ENCODE measurements around the gene CLASRP.

CLASRP gene

GRCh38 chr19:45110851-45111266 is 72.0 kb downstream of the CLASRP start:
- Histone ChIP-seq H3K79me2 (ENCODE audit: insufficient read depth, low read length) (peaks cover 80% of the 10 kb centered on the region), H3K4me2 (ENCODE audit: low read depth, low read length, poor library complexity, severe bottlenecking) (no peak overlapping the region), H2AFZ (ENCODE audit: low read depth, low read length, severe bottlenecking) (no peak overlapping the region), H3K9ac (ENCODE audit: low read length) (no peak overlapping the region), H3K36me3 (ENCODE audit: low read length) (no peaks in the 10 kb centered on the region), H3K9me3 (ENCODE audit: insufficient read depth, low read length) (no peaks in the 10 kb centered on the region), H3K9me2 (replicated peaks; ENCODE audit: insufficient read depth, low read length) (no peaks in the 10 kb centered on the region), H3K27ac (ENCODE audit: low read depth, low read length) (no peak overlapping the region), H3K4me3 (ENCODE audit: insufficient read depth, low read length, poor library complexity, severe bottlenecking) (no peak overlapping the region), H3K27me3 (ENCODE audit: low read length) (no peaks in the 10 kb centered on the region), H3F3A (ENCODE audit: insufficient read depth) (no peaks in the 10 kb centered on the region), H4K20me1 (ENCODE audit: low read depth, low read length) (no peaks in the 10 kb centered on the region; the same call in 1 of the 2 replicates)
- TF ChIP-seq, protein P1, sequence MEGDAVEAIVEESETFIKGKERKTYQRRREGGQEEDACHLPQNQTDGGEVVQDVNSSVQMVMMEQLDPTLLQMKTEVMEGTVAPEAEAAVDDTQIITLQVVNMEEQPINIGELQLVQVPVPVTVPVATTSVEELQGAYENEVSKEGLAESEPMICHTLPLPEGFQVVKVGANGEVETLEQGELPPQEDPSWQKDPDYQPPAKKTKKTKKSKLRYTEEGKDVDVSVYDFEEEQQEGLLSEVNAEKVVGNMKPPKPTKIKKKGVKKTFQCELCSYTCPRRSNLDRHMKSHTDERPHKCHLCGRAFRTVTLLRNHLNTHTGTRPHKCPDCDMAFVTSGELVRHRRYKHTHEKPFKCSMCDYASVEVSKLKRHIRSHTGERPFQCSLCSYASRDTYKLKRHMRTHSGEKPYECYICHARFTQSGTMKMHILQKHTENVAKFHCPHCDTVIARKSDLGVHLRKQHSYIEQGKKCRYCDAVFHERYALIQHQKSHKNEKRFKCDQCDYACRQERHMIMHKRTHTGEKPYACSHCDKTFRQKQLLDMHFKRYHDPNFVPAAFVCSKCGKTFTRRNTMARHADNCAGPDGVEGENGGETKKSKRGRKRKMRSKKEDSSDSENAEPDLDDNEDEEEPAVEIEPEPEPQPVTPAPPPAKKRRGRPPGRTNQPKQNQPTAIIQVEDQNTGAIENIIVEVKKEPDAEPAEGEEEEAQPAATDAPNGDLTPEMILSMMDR (IDR thresholded peaks at IDR 0.05; ENCODE audit: insufficient read depth, low read length, poor library complexity, severe bottlenecking), result no peak

DNA sequence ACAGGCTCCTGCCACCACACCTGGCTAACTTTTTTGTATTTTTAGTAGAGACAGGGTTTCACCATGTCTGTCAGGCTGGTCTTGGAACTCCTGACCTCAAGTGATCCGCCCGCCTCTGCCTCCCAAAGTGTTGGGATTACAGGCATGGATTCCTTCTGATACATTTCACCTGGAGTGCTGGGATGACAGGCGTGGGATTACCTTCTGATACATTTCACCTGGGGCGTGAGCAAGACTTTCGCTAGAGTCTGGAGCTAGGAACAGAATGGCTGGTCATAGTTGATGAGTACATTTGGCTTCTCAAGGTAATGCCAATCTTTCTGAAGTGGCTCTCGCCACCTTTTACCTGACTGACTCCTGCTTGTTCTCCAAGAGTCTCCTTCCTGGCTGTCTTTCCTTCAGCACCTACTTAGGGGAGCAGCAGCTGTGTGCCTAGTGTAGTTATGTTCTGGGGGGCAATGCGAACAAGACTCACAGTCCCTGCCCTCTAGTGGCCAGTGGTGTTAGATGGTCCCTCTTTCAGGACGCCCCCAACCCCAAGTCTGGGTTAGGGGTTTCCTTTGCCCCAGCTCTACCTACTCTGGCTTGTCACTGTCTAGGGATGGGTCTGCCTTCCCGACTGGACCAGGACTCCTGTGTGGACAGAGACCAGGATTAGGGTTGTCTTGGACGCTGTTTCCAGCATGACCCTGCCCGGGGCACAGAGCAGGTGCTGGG is 73.4 kb downstream of the CLASRP start:
- H2AFZ ChIP-seq (ENCODE audit: low read depth, low read length, severe bottlenecking), result no peak overlapping the region
- H3K36me3 ChIP-seq (ENCODE audit: low read length), result no peaks in the 10 kb centered on the region
- H3K9me3 ChIP-seq (ENCODE audit: insufficient read depth, low read length), result no peaks in the 10 kb centered on the region
- H3K9ac ChIP-seq (ENCODE audit: low read length), result no peak overlapping the region
- H3F3A ChIP-seq (ENCODE audit: insufficient read depth), result no peaks in the 10 kb centered on the region
- H3K79me2 ChIP-seq (ENCODE audit: insufficient read depth, low read length), result peaks cover 75% of the 10 kb centered on the region
- no peak overlapping the region for H3K4me3 ChIP-seq (ENCODE audit: insufficient read depth, low read length, poor library complexity, severe bottlenecking)
- no peaks in the 10 kb centered on the region for H3K9me2 ChIP-seq (replicated peaks; ENCODE audit: insufficient read depth, low read length)
- no peak overlapping the region for H3K27ac ChIP-seq (ENCODE audit: low read depth, low read length)
- H4K20me1 ChIP-seq (ENCODE audit: low read depth, low read length), result no peaks in the 10 kb centered on the region; the same call in 1 of the 2 replicates
- no peak overlapping the region for H3K4me2 ChIP-seq (ENCODE audit: low read depth, low read length, poor library complexity, severe bottlenecking)
- no peaks in the 10 kb centered on the region for H3K27me3 ChIP-seq (ENCODE audit: low read length)
- TF ChIP-seq, protein P1 (IDR thresholded peaks at IDR 0.05; ENCODE audit: insufficient read depth, low read length, poor library complexity, severe bottlenecking), result no peak

DNA sequence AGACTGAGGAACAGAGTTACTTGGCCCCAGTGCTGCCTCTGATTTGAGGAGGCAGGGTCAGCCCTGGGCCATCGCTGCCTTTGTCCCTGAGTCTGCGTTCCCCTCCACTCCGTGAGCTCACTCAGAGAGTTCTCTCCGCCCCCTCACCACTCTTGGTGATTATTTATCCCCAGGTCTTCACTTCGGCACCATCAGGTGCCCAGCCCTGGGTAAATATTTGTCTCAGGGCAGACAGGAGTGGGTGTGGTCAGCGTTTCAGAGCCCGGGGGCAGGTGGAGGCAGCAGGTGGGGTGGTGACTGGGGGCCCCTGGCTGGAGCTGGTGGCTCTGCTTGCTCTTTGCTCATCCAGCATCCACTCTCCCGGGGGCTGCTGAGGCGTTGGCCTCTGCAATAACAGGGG is 74.8 kb downstream of the CLASRP start:
- Histone ChIP-seq H3K9me3 (ENCODE audit: insufficient read depth, low read length) (no peaks in the 10 kb centered on the region), H3K27ac (ENCODE audit: low read depth, low read length) (no peak overlapping the region), H3K4me3 (ENCODE audit: insufficient read depth, low read length, poor library complexity, severe bottlenecking) (no peak overlapping the region), H3K9ac (ENCODE audit: low read length) (no peak overlapping the region), H3K79me2 (ENCODE audit: insufficient read depth, low read length) (peaks cover 62% of the 10 kb centered on the region), H3K36me3 (ENCODE audit: low read length) (no peaks in the 10 kb centered on the region), H3K27me3 (ENCODE audit: low read length) (no peaks in the 10 kb centered on the region), H3K9me2 (replicated peaks; ENCODE audit: insufficient read depth, low read length) (no peaks in the 10 kb centered on the region), H3F3A (ENCODE audit: insufficient read depth) (0 out of 2 replicates have a peak, but pooled peaks cover 7% of the 10 kb centered on the region), H2AFZ (ENCODE audit: low read depth, low read length, severe bottlenecking) (no peak overlapping the region), H4K20me1 (ENCODE audit: low read depth, low read length) (no peaks in the 10 kb centered on the region; the same call in 1 of the 2 replicates), H3K4me2 (ENCODE audit: low read depth, low read length, poor library complexity, severe bottlenecking) (no peak overlapping the region)
- TF ChIP-seq, protein P1 (IDR thresholded peaks at IDR 0.05; ENCODE audit: insufficient read depth, low read length, poor library complexity, severe bottlenecking), result no peak
- no peak for TF ChIP-seq EZH2phosphoT487 (conservative IDR thresholded peaks at IDR 0.05; ENCODE audit: low read length)

Measured in SU-DHL-6 (cell line).